ENCODE measurements around the gene WDR74. TPM values are rescaled to one million over a fixed set of nuclear protein-coding genes. Genes with fewer than 3 reads are reported as not detected.

Gene WDR74
- polyA plus RNA-seq, 2 of the 4 experiments (the other 2 are of a cell fraction): 52.9 to 90.6 TPM

DNA sequence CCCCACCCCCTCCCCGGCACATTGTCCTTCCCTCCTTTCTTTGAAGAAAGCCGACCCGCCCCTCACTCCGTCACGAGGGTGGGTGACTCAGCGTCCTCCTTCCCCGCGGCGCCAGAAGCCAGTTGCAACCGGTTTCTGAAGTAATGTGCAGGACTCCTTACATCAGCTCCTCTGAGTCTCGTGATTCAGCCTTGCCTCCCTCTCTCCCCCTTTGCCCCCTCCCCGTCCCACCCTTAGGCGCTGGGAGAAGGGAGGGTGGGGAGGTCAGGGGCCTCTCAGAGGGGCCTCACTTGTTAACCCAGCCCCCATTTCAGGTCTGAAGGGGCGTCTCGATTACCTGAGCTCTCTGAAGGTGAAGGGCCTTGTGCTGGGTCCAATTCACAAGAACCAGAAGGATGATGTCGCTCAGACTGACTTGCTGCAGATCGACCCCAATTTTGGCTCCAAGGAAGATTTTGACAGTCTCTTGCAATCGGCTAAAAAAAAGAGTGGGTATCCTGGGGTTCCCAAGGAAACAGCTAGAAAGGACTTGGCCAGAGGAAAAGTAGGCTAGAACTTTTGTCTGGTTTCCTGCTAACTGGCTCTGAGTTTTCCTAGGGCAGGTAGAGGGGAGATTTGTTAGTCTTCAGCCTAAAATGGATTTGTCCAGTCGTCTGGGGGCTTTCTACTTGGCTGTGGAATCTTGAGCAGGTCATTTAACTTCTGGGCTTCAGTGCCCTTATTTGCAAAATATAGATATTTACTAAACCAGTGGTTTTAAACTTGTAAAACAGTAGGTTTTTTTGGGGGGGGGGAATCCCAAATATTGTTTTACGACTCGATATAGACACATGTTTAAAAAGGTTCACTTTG lies 42.4 kb upstream of the WDR74 start (continued):
- no peak; the same call in 2 of the 3 replicates for TF ChIP-seq CTCF (IDR thresholded peaks at IDR 0.05)
- TF ChIP-seq RNF2 (IDR thresholded peaks at IDR 0.05; ENCODE audit: borderline replicate concordance, low read depth): no peak
- TF ChIP-seq, protein P1, sequence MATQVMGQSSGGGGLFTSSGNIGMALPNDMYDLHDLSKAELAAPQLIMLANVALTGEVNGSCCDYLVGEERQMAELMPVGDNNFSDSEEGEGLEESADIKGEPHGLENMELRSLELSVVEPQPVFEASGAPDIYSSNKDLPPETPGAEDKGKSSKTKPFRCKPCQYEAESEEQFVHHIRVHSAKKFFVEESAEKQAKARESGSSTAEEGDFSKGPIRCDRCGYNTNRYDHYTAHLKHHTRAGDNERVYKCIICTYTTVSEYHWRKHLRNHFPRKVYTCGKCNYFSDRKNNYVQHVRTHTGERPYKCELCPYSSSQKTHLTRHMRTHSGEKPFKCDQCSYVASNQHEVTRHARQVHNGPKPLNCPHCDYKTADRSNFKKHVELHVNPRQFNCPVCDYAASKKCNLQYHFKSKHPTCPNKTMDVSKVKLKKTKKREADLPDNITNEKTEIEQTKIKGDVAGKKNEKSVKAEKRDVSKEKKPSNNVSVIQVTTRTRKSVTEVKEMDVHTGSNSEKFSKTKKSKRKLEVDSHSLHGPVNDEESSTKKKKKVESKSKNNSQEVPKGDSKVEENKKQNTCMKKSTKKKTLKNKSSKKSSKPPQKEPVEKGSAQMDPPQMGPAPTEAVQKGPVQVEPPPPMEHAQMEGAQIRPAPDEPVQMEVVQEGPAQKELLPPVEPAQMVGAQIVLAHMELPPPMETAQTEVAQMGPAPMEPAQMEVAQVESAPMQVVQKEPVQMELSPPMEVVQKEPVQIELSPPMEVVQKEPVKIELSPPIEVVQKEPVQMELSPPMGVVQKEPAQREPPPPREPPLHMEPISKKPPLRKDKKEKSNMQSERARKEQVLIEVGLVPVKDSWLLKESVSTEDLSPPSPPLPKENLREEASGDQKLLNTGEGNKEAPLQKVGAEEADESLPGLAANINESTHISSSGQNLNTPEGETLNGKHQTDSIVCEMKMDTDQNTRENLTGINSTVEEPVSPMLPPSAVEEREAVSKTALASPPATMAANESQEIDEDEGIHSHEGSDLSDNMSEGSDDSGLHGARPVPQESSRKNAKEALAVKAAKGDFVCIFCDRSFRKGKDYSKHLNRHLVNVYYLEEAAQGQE (IDR thresholded peaks at IDR 0.05): peak; percentile 4; the same call in 1 of the 2 replicates
- TF ChIP-seq EHMT2 (IDR thresholded peaks at IDR 0.05; ENCODE audit: low read depth): no peak
- no peak for TF ChIP-seq ESRRA (IDR thresholded peaks at IDR 0.05; ENCODE audit: borderline replicate concordance, low read length)
- no peak for TF ChIP-seq RFX5 (IDR thresholded peaks at IDR 0.05)
- peak; percentile 66 for TF ChIP-seq USF2 (IDR thresholded peaks at IDR 0.05)
- TF ChIP-seq HOXB13 (CRISPR knock-in tag; IDR thresholded peaks at IDR 0.05; ENCODE audit: low read depth): no peak
- no peak for TF ChIP-seq TFCP2L1 (CRISPR knock-in tag; IDR thresholded peaks at IDR 0.05)
- no peak for TF ChIP-seq E2F6 (IDR thresholded peaks at IDR 0.05; ENCODE audit: borderline replicate concordance, low read depth)
- no peak for TF ChIP-seq ZSCAN20 (CRISPR knock-in tag; IDR thresholded peaks at IDR 0.05)
- no peak for TF ChIP-seq SREBF2 (IDR thresholded peaks at IDR 0.05)
- TF ChIP-seq, protein P2, sequence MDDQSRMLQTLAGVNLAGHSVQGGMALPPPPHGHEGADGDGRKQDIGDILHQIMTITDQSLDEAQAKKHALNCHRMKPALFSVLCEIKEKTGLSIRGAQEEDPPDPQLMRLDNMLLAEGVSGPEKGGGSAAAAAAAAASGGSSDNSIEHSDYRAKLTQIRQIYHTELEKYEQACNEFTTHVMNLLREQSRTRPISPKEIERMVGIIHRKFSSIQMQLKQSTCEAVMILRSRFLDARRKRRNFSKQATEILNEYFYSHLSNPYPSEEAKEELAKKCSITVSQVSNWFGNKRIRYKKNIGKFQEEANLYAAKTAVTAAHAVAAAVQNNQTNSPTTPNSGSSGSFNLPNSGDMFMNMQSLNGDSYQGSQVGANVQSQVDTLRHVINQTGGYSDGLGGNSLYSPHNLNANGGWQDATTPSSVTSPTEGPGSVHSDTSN (IDR thresholded peaks at IDR 0.05): no peak
- TF ChIP-seq EHF (CRISPR knock-in tag; IDR thresholded peaks at IDR 0.05): no peak
- TF ChIP-seq KDM5A (IDR thresholded peaks at IDR 0.05): no peak
- TF ChIP-seq NPAS2 (CRISPR knock-in tag; IDR thresholded peaks at IDR 0.05; ENCODE audit: borderline replicate concordance): no peak
- no peak for TF ChIP-seq CHD4 (IDR thresholded peaks at IDR 0.05; ENCODE audit: borderline replicate concordance)
- no peak; a peak in 1 of 5 replicates for TF ChIP-seq RAD21 (conservative IDR thresholded peaks at IDR 0.05 in 1 of 2, IDR thresholded peaks at IDR 0.05 in 1 of 2)
